Astrocyte of the cerebellum (primary cell): ENCODE measurements around the gene ZBTB16.

ENCODE experiments used
- DNase-seq: peaks from one replicate; pipeline ENCODE4 v3.0.0-alpha.2; 2011; ENCODE audit warnings: low read depth
- H3K4me3 ChIP-seq: 2 replicates; pipeline ENCODE4 v1.5.1; 2011; ENCODE audit warnings: mild to moderate bottlenecking, low read depth, low read length, moderate library complexity
- in situ Hi-C: cut with HindIII; loops from 2 replicates; pipeline ENCODE4 v1.10.0; 2017; ENCODE audit warnings: low sequenced_read_pairs
- TF ChIP-seq, protein P1 (sequence below): IDR thresholded peaks from 2 replicates; pipeline ENCODE4 v1.5.1; 2012; ENCODE audit warnings: low read length, low read depth, moderate library complexity, mild to moderate bottlenecking; ENCODE audit errors: missing control alignments

ZBTB16 gene

DNA sequence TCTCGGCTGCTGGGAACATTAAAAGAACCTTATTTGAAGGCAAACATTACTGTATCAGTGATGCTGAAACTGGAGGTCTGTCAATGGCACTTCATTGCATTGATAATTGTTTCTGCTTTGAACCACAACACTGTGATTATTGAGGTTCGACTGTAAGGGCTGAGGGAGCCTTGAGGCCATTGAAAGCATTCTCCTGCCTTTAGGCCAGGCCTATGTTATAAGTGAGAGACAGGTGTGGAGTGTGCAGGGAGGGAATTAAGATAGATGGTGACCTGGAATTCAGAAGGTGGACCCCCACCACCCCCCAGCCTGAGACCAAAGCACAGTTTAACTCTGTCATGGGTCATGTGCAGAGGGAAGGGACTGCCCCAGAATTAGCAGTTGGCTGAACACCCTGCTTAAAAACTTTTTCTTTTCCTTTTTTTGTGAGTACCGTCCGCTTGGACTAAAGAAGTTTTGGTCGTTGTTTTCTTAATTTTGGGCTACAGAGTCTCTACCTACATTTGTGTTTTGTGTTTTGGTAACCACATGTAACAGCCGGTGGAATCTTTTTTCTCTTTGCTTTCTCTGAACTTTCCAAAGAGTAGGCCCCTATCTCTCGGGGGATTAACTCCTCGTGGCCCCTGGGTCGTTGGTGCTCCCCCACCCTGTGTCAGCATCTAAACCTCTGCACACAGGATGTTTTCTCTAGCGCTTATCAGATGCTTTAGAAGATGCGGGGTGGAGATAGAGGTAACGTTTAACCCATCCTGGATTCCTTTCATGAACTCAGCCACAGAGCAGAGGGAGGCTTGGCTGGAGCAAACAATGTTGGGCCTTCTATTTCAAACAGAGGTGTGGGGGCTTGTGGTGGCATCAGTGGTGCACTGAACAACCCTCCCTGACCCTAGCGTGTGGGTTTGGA is 43.7 kb downstream of the ZBTB16 start:
- TF ChIP-seq, protein P1, sequence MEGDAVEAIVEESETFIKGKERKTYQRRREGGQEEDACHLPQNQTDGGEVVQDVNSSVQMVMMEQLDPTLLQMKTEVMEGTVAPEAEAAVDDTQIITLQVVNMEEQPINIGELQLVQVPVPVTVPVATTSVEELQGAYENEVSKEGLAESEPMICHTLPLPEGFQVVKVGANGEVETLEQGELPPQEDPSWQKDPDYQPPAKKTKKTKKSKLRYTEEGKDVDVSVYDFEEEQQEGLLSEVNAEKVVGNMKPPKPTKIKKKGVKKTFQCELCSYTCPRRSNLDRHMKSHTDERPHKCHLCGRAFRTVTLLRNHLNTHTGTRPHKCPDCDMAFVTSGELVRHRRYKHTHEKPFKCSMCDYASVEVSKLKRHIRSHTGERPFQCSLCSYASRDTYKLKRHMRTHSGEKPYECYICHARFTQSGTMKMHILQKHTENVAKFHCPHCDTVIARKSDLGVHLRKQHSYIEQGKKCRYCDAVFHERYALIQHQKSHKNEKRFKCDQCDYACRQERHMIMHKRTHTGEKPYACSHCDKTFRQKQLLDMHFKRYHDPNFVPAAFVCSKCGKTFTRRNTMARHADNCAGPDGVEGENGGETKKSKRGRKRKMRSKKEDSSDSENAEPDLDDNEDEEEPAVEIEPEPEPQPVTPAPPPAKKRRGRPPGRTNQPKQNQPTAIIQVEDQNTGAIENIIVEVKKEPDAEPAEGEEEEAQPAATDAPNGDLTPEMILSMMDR = no peak
- in situ Hi-C loops = no loop called here
- H3K4me3 ChIP-seq = no peak overlapping the region
- DNase-seq = no peak

DNA sequence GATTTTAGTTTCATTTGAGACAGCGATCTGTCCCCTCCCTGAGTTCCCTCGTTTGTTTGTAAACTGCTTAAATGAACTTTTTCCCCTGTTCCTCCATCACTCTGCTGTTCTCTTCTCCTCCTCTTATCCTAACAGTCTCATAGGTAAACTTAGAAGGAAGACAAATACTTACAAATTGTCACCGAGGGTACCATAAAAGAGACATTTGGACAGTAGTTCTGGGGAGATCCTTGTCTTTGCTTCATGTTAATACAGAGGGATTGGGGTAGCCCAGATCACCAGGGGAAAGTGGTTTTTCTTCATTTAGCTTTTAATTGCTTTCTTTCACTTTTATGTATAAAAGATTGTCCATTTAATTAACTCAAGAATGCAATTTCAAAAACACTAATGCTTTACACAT is 46.1 kb downstream of the ZBTB16 start:
- TF ChIP-seq, protein P1 = no peak
- in situ Hi-C loops = no loop called here
- no peak overlapping the region for H3K4me3 ChIP-seq
- DNase-seq = no peak

DNA sequence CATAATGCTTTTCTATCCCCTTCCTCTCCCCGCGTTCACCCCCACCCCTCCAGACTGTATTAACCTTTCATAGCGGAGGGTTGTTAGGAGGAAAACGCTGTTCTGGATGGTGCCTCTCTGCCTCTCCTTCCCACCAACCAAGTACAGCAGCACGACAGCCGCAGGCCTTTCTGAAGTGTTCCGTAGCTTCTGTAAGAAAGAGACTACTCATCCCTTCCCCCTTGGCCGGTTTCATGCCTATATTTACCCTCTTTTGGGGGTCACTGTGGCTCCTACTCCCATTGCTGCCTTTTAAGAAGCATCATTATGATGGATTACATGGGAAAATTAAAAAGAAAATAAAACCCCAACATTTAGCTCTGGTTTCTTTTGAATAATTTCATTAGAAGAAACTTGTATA is 46.5 kb downstream of the ZBTB16 start:
- H3K4me3 ChIP-seq = no peak overlapping the region
- no peak for DNase-seq
- in situ Hi-C loops = no loop called here
- TF ChIP-seq, protein P1 = no peak

DNA sequence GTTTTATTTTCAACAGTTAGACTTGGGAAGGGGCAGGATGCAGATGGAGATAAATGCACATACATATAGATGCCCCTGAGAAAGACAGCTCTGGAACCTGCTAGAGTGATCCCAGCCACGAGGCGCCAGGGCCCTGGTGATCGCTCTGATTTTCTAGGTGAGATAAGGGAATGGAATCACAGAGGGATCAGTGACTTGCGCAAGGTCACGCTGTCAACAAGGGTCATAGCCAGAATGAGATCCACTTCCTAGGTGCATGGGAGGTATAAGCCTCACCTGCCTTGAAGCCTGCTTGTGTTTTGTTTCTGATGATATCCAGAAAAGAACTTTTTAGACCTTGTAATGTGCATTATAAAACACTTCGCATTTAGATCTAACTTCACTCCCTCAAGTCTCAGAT is 47.5 kb downstream of the ZBTB16 start:
- in situ Hi-C loops = no loop called here
- no peak overlapping the region for H3K4me3 ChIP-seq
- TF ChIP-seq, protein P1 = no peak
- no peak for DNase-seq

DNA sequence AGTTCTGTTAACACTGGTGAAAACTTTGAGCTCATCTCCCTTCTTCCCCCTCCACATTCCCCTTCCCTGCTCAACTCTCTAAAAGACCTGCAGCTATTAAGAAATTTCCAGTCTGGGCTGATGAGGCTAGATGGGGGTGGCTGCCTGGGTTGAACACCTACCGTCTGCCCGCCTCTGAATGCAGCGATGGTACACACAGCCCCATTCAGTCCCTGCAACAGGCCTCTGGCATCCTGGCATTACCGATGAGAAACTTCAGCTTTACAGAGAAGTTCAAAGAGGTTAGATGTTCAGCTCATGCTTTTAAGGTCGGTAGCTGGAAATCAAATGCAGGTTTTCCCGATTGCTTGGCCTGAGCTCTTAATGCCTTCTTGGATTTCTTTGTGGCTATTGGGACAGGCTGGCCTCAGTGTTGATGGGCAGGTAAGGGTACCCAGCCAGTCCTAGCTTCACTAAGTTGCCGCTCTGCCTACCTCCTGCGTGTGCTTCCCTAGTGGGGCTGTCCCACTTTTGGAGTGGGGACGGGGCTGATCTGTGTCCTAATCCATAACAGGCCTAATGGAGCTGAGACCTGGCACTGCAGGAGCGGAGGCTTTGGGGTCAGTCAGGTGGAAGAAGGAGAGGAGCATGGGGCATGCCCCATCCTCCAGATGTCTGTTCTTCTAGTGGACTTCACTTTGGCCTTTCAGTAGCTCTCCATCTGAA is 49.1 kb downstream of the ZBTB16 start:
- in situ Hi-C loops = no loop called here
- TF ChIP-seq, protein P1 = no peak
- no peak overlapping the region for H3K4me3 ChIP-seq
- no peak for DNase-seq

DNA sequence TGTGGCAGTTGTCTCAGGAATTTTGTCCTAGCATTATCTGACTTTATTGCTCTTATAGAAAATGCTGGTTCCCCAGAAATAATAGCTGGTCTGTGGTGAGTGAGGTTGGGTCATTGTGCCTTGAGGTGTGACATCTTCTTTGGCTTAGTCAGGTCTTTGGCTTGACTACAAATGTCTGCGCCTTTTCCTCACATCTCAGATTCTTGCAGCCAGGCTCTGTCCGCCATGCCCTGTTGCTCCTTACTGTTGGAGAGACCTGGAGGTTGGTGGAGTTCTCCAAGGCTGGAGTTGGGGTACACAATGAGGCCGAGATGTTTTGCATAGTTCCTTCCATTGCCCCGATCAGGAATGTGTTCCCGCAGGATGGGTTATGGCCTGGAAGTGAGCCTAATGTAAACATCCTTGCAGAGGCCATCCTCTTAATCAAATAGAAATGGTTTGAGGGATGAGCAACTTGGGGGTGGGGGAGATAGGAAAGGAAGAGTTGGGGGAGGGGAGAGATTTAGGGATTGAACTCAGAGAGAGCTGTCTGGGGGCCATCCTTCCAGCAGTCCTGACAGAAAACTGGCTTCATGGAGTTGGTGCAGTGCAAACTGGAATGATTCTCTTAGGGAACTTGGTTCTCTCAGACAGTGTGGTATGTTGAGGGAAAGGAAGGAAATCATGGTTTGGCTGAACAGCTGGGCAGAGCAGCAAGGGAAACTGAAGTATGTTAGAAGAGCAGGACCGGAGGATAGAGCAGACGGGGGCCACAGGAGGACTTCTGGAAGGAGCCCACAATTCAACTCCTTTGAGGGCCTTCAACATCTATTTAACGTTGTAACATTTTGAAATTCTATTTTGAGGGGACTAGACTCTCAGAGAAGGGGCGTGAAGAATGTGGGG is 49.9 kb downstream of the ZBTB16 start:
- in situ Hi-C loops = no loop called here
- no peak for DNase-seq
- no peak overlapping the region for H3K4me3 ChIP-seq
- TF ChIP-seq, protein P1 = no peak
